K562 (cell line): ENCODE results near the gene BMP10.

ENCODE experiments used
- CCAR2 ChIP-seq: fragments of 200-400 bp; formaldehyde crosslinking; IDR thresholded peaks from 2 replicates; pipeline ENCODE4 v1.6.1; 2017; ENCODE audit warnings: mild to moderate bottlenecking, low read depth, low read length
- CEBPB ChIP-seq: fragments of 450-650 bp; IDR thresholded peaks from 2 replicates; pipeline ENCODE4 v1.6.1; 2016; ENCODE audit warnings: missing genetic modification characterization, missing compliant biosample characterization
- FOXM1 ChIP-seq, 2 experiments: fragments of 450-650 bp in 1 of 2; sonication (generic) in 1 of 2; formaldehyde crosslinking in 1 of 2; IDR thresholded peaks; 2 replicates each; pipeline versions ENCODE4 v1.6.1 to v1.9.0; 2017 to 2022; ENCODE audit warnings: low read depth in 2 of 2, mild to moderate bottlenecking in 2 of 2, missing genetic modification reagents in 1 of 2, moderate library complexity in 1 of 2
- HLTF ChIP-seq: fragments of 450-650 bp; IDR thresholded peaks from 2 replicates; pipeline ENCODE4 v1.6.1; 2016
- MEF2A ChIP-seq: IDR thresholded peaks from 2 replicates; pipeline ENCODE4 v1.6.1; 2011; ENCODE audit warnings: low read depth, mild to moderate bottlenecking, low read length, moderate library complexity; ENCODE audit not compliant: control insufficient read depth
- NR1H2 ChIP-seq: sonication (generic); formaldehyde crosslinking; IDR thresholded peaks from 2 replicates; pipeline ENCODE4 v1.4.0; 2020; ENCODE audit warnings: mild to moderate bottlenecking, missing genetic modification reagents
- POLR2A ChIP-seq: fragments of 450-650 bp; conservative IDR thresholded peaks from 2 replicates; pipeline ENCODE4 v1.6.1; 2016
- TAF1 ChIP-seq: IDR thresholded peaks from 2 replicates; pipeline ENCODE4 v1.6.1; 2011; ENCODE audit warnings: mild to moderate bottlenecking, low read length, moderate library complexity; ENCODE audit not compliant: insufficient read depth, control insufficient read depth, severe bottlenecking; ENCODE audit errors: extremely low read depth
- ZNF41 ChIP-seq: fragments of 250-450 bp; sonication (Bioruptor Pico); conservative IDR thresholded peaks from 2 replicates; pipeline ENCODE4 v1.4.0; 2020; ENCODE audit warnings: mild to moderate bottlenecking
- TF ChIP-seq, protein P1 (sequence below): sonication (generic); formaldehyde crosslinking; IDR thresholded peaks from 2 replicates; pipeline ENCODE4 v1.8.1; 2023; ENCODE audit warnings: mild to moderate bottlenecking, missing genetic modification reagents
- TF ChIP-seq, protein P2 (sequence below), 3 experiments: IDR thresholded peaks in 2 of 3; conservative IDR thresholded peaks in 1 of 3; 2 replicates each; pipeline ENCODE4 v1.5.1; 2011 to 2012; ENCODE audit warnings: low read length in 3 of 3, mild to moderate bottlenecking in 3 of 3, control low read depth in 2 of 3, improper control_type of control experiment in 1 of 3, inconsistent platforms in 1 of 3, low read depth in 1 of 3, mixed read lengths in 1 of 3, moderate library complexity in 1 of 3; ENCODE audit not compliant: insufficient read depth in 2 of 3

DNA sequence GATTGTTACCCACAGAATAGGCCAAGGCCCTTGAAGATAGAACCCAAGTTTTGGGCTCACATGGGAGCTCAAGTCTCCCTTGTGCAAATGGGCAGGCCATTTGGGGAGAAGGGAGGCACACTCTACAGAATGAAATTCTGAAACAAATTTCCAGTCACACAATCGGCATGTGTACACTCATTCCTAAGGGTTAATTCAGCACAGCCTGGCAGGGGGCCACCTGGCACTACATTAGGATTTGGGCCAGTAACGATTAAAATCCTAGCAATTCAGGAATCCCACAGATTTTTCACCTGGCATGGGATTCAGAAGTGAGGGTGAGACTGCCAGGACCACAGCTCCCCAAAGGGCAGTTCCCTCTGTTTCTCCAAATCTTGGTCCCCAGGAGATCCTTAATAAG lies 46.4 kb downstream of the BMP10 start:
- TF ChIP-seq TAF1 = no peak
- TF ChIP-seq FOXM1 (IDR thresholded peaks at IDR 0.05; ENCODE audit: low read depth) = no peak
- no peak for TF ChIP-seq FOXM1 (CRISPR knock-in tag; IDR thresholded peaks at IDR 0.05; ENCODE audit: low read depth)
- TF ChIP-seq, protein P1, sequence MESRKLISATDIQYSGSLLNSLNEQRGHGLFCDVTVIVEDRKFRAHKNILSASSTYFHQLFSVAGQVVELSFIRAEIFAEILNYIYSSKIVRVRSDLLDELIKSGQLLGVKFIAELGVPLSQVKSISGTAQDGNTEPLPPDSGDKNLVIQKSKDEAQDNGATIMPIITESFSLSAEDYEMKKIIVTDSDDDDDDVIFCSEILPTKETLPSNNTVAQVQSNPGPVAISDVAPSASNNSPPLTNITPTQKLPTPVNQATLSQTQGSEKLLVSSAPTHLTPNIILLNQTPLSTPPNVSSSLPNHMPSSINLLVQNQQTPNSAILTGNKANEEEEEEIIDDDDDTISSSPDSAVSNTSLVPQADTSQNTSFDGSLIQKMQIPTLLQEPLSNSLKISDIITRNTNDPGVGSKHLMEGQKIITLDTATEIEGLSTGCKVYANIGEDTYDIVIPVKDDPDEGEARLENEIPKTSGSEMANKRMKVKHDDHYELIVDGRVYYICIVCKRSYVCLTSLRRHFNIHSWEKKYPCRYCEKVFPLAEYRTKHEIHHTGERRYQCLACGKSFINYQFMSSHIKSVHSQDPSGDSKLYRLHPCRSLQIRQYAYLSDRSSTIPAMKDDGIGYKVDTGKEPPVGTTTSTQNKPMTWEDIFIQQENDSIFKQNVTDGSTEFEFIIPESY = no peak
- no peak for TF ChIP-seq CCAR2
- no peak for TF ChIP-seq ZNF41 (CRISPR knock-in tag)
- no peak for TF ChIP-seq POLR2A
- TF ChIP-seq CEBPB (tag) = no peak
- TF ChIP-seq, protein P2, sequence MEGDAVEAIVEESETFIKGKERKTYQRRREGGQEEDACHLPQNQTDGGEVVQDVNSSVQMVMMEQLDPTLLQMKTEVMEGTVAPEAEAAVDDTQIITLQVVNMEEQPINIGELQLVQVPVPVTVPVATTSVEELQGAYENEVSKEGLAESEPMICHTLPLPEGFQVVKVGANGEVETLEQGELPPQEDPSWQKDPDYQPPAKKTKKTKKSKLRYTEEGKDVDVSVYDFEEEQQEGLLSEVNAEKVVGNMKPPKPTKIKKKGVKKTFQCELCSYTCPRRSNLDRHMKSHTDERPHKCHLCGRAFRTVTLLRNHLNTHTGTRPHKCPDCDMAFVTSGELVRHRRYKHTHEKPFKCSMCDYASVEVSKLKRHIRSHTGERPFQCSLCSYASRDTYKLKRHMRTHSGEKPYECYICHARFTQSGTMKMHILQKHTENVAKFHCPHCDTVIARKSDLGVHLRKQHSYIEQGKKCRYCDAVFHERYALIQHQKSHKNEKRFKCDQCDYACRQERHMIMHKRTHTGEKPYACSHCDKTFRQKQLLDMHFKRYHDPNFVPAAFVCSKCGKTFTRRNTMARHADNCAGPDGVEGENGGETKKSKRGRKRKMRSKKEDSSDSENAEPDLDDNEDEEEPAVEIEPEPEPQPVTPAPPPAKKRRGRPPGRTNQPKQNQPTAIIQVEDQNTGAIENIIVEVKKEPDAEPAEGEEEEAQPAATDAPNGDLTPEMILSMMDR (IDR thresholded peaks at IDR 0.05 in 2 of 3, conservative IDR thresholded peaks at IDR 0.05 in 1 of 3; ENCODE audit: insufficient read depth in 2 of 3, low read depth in 1 of 3, low read length in 3 of 3) = no peak
- no peak for TF ChIP-seq HLTF
- no peak for TF ChIP-seq NR1H2 (CRISPR knock-in tag)
- TF ChIP-seq MEF2A = no peak
